Keratinocyte (primary cell): Measurements from ENCODE around the gene PEAR1. TPM values are rescaled to one million over a fixed set of nuclear protein-coding genes. Genes with fewer than 3 reads are reported as not detected.

ENCODE experiments used
- DNase-seq: peaks from one replicate; pipeline ENCODE4 v3.0.0-alpha.2; 2011; ENCODE audit warnings: low read depth, missing footprints, low spot score
- FAIRE-seq: peaks from 2 replicates; lab custom pipeline; 2011; peaks lifted over from hg19 to GRCh38; lab: Jason Lieb, UNC
- H2AFZ ChIP-seq: 2 replicates; pipeline ENCODE4 v1.6.0; 2012; ENCODE audit warnings: low read length, control low read depth, inconsistent platforms; ENCODE audit not compliant: control insufficient read depth
- H3K27ac ChIP-seq: 2 replicates; pipeline ENCODE4 v1.5.1; 2011; ENCODE audit warnings: low read length; ENCODE audit not compliant: control insufficient read depth, insufficient read depth
- H3K27me3 ChIP-seq: 3 replicates; pipeline ENCODE4 v1.6.0; 2011; ENCODE audit warnings: low read length; ENCODE audit not compliant: control insufficient read depth, insufficient read depth; ENCODE audit errors: extremely low read depth
- H3K36me3 ChIP-seq, 2 experiments: 2 replicates in 1 of 2; 3 replicates in 1 of 2; pipeline ENCODE4 v1.5.1; 2011; ENCODE audit warnings: low read length in 2 of 2, mild to moderate bottlenecking in 1 of 2; ENCODE audit not compliant: control insufficient read depth in 2 of 2, insufficient read depth in 2 of 2; ENCODE audit errors: extremely low read depth in 1 of 2
- H3K4me1 ChIP-seq: 3 replicates; pipeline ENCODE4 v1.5.1; 2011; ENCODE audit warnings: low read length; ENCODE audit not compliant: control insufficient read depth, insufficient read depth; ENCODE audit errors: extremely low read depth
- H3K4me2 ChIP-seq: 3 replicates; pipeline ENCODE4 v1.6.0; 2011; ENCODE audit warnings: low read depth, low read length; ENCODE audit not compliant: control insufficient read depth, insufficient read depth; ENCODE audit errors: extremely low read depth
- H3K4me3 ChIP-seq, 3 experiments: fragments of 200-600 bp in 1 of 3; sonication (generic) in 1 of 3; 2 replicates in 2 of 3; 3 replicates in 1 of 3; pipeline ENCODE4 v1.5.1; 2011 to 2016; ENCODE audit warnings: low read length in 3 of 3, mild to moderate bottlenecking in 3 of 3, control low read depth in 2 of 3, inconsistent platforms in 1 of 3, low read depth in 1 of 3, mixed read lengths in 1 of 3, mixed run types in 1 of 3, moderate library complexity in 1 of 3; ENCODE audit not compliant: control insufficient read depth in 2 of 3, insufficient read depth in 2 of 3; ENCODE audit errors: extremely low read depth in 1 of 3
- H3K79me2 ChIP-seq: 2 replicates; pipeline ENCODE4 v1.6.0; 2012; ENCODE audit warnings: low read length; ENCODE audit not compliant: control insufficient read depth, insufficient read depth
- H3K9ac ChIP-seq: 3 replicates; pipeline ENCODE4 v1.6.0; 2011; ENCODE audit warnings: low read length; ENCODE audit not compliant: control insufficient read depth, insufficient read depth; ENCODE audit errors: extremely low read depth
- H3K9me1 ChIP-seq: 3 replicates; pipeline ENCODE4 v1.6.0; 2011; ENCODE audit warnings: low read length; ENCODE audit not compliant: control insufficient read depth, insufficient read depth; ENCODE audit errors: extremely low read depth
- H3K9me3 ChIP-seq: 2 replicates; pipeline ENCODE4 v1.5.1; 2012; ENCODE audit warnings: low read depth, low read length; ENCODE audit not compliant: control insufficient read depth
- H4K20me1 ChIP-seq: 3 replicates; pipeline ENCODE4 v1.6.0; 2011; ENCODE audit warnings: low read length; ENCODE audit not compliant: control insufficient read depth, insufficient read depth; ENCODE audit errors: extremely low read depth
- CTCF ChIP-seq, 3 experiments: IDR thresholded peaks in 1 of 3; conservative IDR thresholded peaks in 1 of 3; optimal IDR thresholded peaks in 1 of 3; 2 replicates in 2 of 3; 3 replicates in 1 of 3; pipeline versions ENCODE3 to v1.5.1; 2011; ENCODE audit warnings: low read length in 3 of 3, mild to moderate bottlenecking in 3 of 3, moderate library complexity in 2 of 3, control low read depth in 1 of 3, inconsistent platforms in 1 of 3; ENCODE audit not compliant: insufficient read depth in 2 of 3; ENCODE audit errors: extremely low read depth in 1 of 3
- EZH2 ChIP-seq: IDR thresholded peaks from one replicate; pipeline ENCODE4 v1.6.1; 2012; ENCODE audit warnings: inconsistent platforms, mild to moderate bottlenecking, low read length, moderate library complexity
- dilution Hi-C: fragments of 300-500 bp; cut with MboI; formaldehyde crosslinking; loops from one replicate; pipeline ENCODE4 v1.7.0; 2020; ENCODE audit warnings: low sequenced_read_pairs; ENCODE audit not compliant: extremely low pct_ligation_motif_present
- polyA plus RNA-seq, 5 experiments: library from polyadenylated mRNA; depleted of rRNA in 3 of 5; stranded (reverse) in 3 of 5; stranded (forward) in 1 of 5; unstranded in 1 of 5; fragments of >200 nt; gene quantifications; 1 replicate in 1 of 5; 2 replicates in 3 of 5; 3 replicates in 1 of 5; pipeline versions ENCODE4 v1.2.1 to v1.2.3, GENCODE V29; 2011 to 2012; ENCODE audit warnings: missing spikeins in 2 of 5, low read depth in 1 of 5, low replicate concordance in 1 of 5

PEAR1 gene
- polyA plus RNA-seq, 1 donor (not counting 4 experiments of a cell fraction or from before 2014, with no cell fraction given) = 4.2 TPM

- no peak overlapping the region for H2AFZ ChIP-seq
- dilution Hi-C loops = no loop called here
- H3K9me3 ChIP-seq = no peaks in the 10 kb centered on the region
- no peaks in the 10 kb centered on the region for H3K4me1 ChIP-seq
- FAIRE-seq (no peak), DNase-seq (no peak)
- no peaks in the 10 kb centered on the region for H3K79me2 ChIP-seq
- H3K27me3 ChIP-seq = no peaks in the 10 kb centered on the region
- H3K27ac ChIP-seq = no peak overlapping the region
- peaks cover 10 to 29% of the 10 kb centered on the region in 2 experiments for H3K36me3 ChIP-seq
- no peak overlapping the region for H3K4me3 ChIP-seq
- no peak overlapping the region for H3K4me2 ChIP-seq
- TF ChIP-seq EZH2 (no peak), CTCF (optimal IDR thresholded peaks at IDR 0.05 in 1 of 3, IDR thresholded peaks at IDR 0.05 in 1 of 3, conservative IDR thresholded peaks at IDR 0.05 in 1 of 3; ENCODE audit: extremely low read depth in 1 of 3, insufficient read depth in 2 of 3, low read length in 3 of 3) (no peak)
- no peaks in the 10 kb centered on the region for H3K9me1 ChIP-seq
- no peak overlapping the region for H3K9ac ChIP-seq
- H4K20me1 ChIP-seq = no peaks in the 10 kb centered on the region
These were observed 44.4 kb downstream of the PEAR1 start for GRCh38 chr1:156937883-156938282.

GRCh38 chr1:156938813-156939212 is 45.3 kb downstream of the PEAR1 start:
- no peak for TF ChIP-seq CTCF (optimal IDR thresholded peaks at IDR 0.05 in 1 of 3, IDR thresholded peaks at IDR 0.05 in 1 of 3, conservative IDR thresholded peaks at IDR 0.05 in 1 of 3; ENCODE audit: extremely low read depth in 1 of 3, insufficient read depth in 2 of 3, low read length in 3 of 3)
- no peak for TF ChIP-seq EZH2
- FAIRE-seq = no peak

More at GRCh38 chr1:156938813-156939212, 45.3 kb downstream of the PEAR1 start:
- Histone ChIP-seq H3K36me3 (peaks cover 11 to 30% of the 10 kb centered on the region in 2 experiments), H3K9me1 (no peaks in the 10 kb centered on the region), H3K79me2 (no peaks in the 10 kb centered on the region), H4K20me1 (no peaks in the 10 kb centered on the region), H3K27ac (no peak overlapping the region), H3K9me3 (no peaks in the 10 kb centered on the region), H3K4me3 (no peak overlapping the region), H2AFZ (no peak overlapping the region), H3K27me3 (no peaks in the 10 kb centered on the region), H3K4me1 (no peaks in the 10 kb centered on the region), H3K4me2 (no peak overlapping the region), H3K9ac (no peak overlapping the region)
- dilution Hi-C loops = no loop called here
- no peak for DNase-seq
